WTC11 (cell line): ENCODE results near the gene CRYBA2. TPM values are rescaled to one million over a fixed set of nuclear protein-coding genes. Genes with fewer than 3 reads are reported as not detected.

Source experiments
- ATAC-seq: fragments of 200-7000 bp; cut with Tn5 transposase; 2 replicates; pipeline ENCODE4 v1.10.0; 2021; ENCODE audit warnings: mild to moderate bottlenecking, moderate library complexity
- CTCF ChIA-PET: fragments of 300-600 bp; sonication (Branson Sonifier 250); formaldehyde crosslinking; loops from one replicate; lab custom pipeline; 2021; ENCODE audit warnings: antibody characterized with exemption; lab: Charles Lee
- POLR2A ChIA-PET: fragments of 350-600 bp; sonication (Branson Sonifier 250); formaldehyde crosslinking; loops from one replicate; lab custom pipeline; 2021; ENCODE audit warnings: antibody characterized with exemption; lab: Charles Lee
- DNase-seq: peaks from one replicate; pipeline ENCODE4 v3.0.0; 2021; ENCODE audit warnings: low spot score
- H3K27ac Mint-ChIP-seq: 2 replicates; pipeline ENCODE4 v1.8.0; 2021; ENCODE audit warnings: mixed read lengths
- H3K27me3 Mint-ChIP-seq: 2 replicates; pipeline ENCODE4 v1.8.0; 2021; ENCODE audit warnings: low read depth, mild to moderate bottlenecking, moderate library complexity, mixed read lengths
- H3K36me3 Mint-ChIP-seq: 2 replicates; pipeline ENCODE4 v1.8.0; 2021; ENCODE audit warnings: mixed read lengths
- H3K4me1 Mint-ChIP-seq: 2 replicates; pipeline ENCODE4 v1.8.0; 2022; ENCODE audit warnings: mixed read lengths
- H3K4me3 Mint-ChIP-seq: 2 replicates; pipeline ENCODE4 v1.8.0; 2021; ENCODE audit warnings: mild to moderate bottlenecking, moderate library complexity, mixed read lengths
- H3K9me3 Mint-ChIP-seq: 2 replicates; pipeline ENCODE4 v1.8.0; 2021; ENCODE audit warnings: mixed read lengths
- ATF1 ChIP-seq: sonication (generic); formaldehyde crosslinking; IDR thresholded peaks from 2 replicates; pipeline ENCODE4 v1.8.1; 2023; ENCODE audit warnings: mild to moderate bottlenecking, moderate library complexity, missing genetic modification reagents
- ATF6 ChIP-seq: sonication (generic); formaldehyde crosslinking; IDR thresholded peaks from 2 replicates; pipeline ENCODE4 v1.8.1; 2023; ENCODE audit warnings: mild to moderate bottlenecking, missing genetic modification reagents
- CBFB ChIP-seq: sonication (generic); formaldehyde crosslinking; IDR thresholded peaks from 2 replicates; pipeline ENCODE4 v1.8.1; 2022; ENCODE audit warnings: mild to moderate bottlenecking, low read depth, missing genetic modification reagents
- CDX4 ChIP-seq: fragments of 250-450 bp; sonication (Bioruptor Pico); IDR thresholded peaks from 2 replicates; pipeline ENCODE4 v1.9.0; 2021; ENCODE audit warnings: moderate library complexity, mild to moderate bottlenecking, inconsistent platforms, borderline replicate concordance
- CREB1 ChIP-seq: sonication (generic); formaldehyde crosslinking; IDR thresholded peaks from 2 replicates; pipeline ENCODE4 v1.8.0; 2023; ENCODE audit warnings: mild to moderate bottlenecking, missing genetic modification reagents
- E2F5 ChIP-seq: sonication (generic); formaldehyde crosslinking; IDR thresholded peaks from 2 replicates; pipeline ENCODE4 v1.8.1; 2022; ENCODE audit warnings: mild to moderate bottlenecking, moderate library complexity, missing genetic modification reagents
- ETV6 ChIP-seq: sonication (generic); formaldehyde crosslinking; IDR thresholded peaks from 2 replicates; pipeline ENCODE4 v1.8.1; 2022; ENCODE audit warnings: mild to moderate bottlenecking, missing genetic modification reagents
- FOXJ3 ChIP-seq: sonication (generic); formaldehyde crosslinking; IDR thresholded peaks from 2 replicates; pipeline ENCODE4 v1.9.0; 2021; ENCODE audit warnings: missing genetic modification reagents, mild to moderate bottlenecking, borderline replicate concordance
- GTF2I ChIP-seq: fragments of 250-450 bp; sonication (Bioruptor Pico); conservative IDR thresholded peaks from 2 replicates; pipeline ENCODE4 v1.4.0; 2021; ENCODE audit warnings: mild to moderate bottlenecking
- IRF1 ChIP-seq: sonication (generic); formaldehyde crosslinking; IDR thresholded peaks from 2 replicates; pipeline ENCODE4 v1.8.0; 2023; ENCODE audit warnings: missing genetic modification reagents
- SOX15 ChIP-seq: fragments of 250-450 bp; sonication (Bioruptor Pico); IDR thresholded peaks from 2 replicates; pipeline ENCODE4 v1.9.0; 2021; ENCODE audit warnings: mild to moderate bottlenecking
- TP53 ChIP-seq: sonication (generic); formaldehyde crosslinking; IDR thresholded peaks from 2 replicates; pipeline ENCODE4 v1.8.1; 2023; ENCODE audit warnings: mild to moderate bottlenecking, missing genetic modification reagents
- USF1 ChIP-seq: sonication (generic); formaldehyde crosslinking; IDR thresholded peaks from 2 replicates; pipeline ENCODE4 v1.8.0; 2022; ENCODE audit warnings: mild to moderate bottlenecking, missing genetic modification reagents
- ZBTB43 ChIP-seq: sonication (generic); formaldehyde crosslinking; IDR thresholded peaks from 2 replicates; pipeline ENCODE4 v1.8.1; 2023; ENCODE audit warnings: mild to moderate bottlenecking, missing genetic modification reagents
- ZNF121 ChIP-seq: sonication (generic); formaldehyde crosslinking; IDR thresholded peaks from 2 replicates; pipeline ENCODE4 v1.8.0; 2023; ENCODE audit warnings: missing genetic modification reagents
- ZNF416 ChIP-seq: fragments of 250-450 bp; sonication (Bioruptor Pico); IDR thresholded peaks from 2 replicates; pipeline ENCODE4 v1.9.0; 2021; ENCODE audit warnings: mild to moderate bottlenecking, inconsistent platforms
- total RNA-seq: library from RNA; stranded (reverse); gene quantifications from 3 replicates; pipeline ENCODE4 v1.2.3, GENCODE V29; 2021
- TF ChIP-seq, protein P1 (sequence below): sonication (generic); formaldehyde crosslinking; conservative IDR thresholded peaks from 2 replicates; pipeline ENCODE4 v1.8.1; 2023; ENCODE audit warnings: mild to moderate bottlenecking, low read depth, missing genetic modification reagents, moderate library complexity
- TF ChIP-seq, protein P2 (sequence below): fragments of 250-450 bp; sonication (Bioruptor Pico); conservative IDR thresholded peaks from 2 replicates; pipeline ENCODE4 v1.9.0; 2021; ENCODE audit warnings: mild to moderate bottlenecking

The CRYBA2 gene
- total RNA-seq, 1 experiment from 2014 or later: not detected

- no peak for TF ChIP-seq E2F5 (CRISPR knock-in tag)
- no peak for TF ChIP-seq ETV6 (CRISPR knock-in tag)
- TF ChIP-seq CBFB (CRISPR knock-in tag): no peak
- TF ChIP-seq USF1 (CRISPR knock-in tag): no peak
- TF ChIP-seq FOXJ3 (CRISPR knock-in tag): no peak
- no peak for TF ChIP-seq ZBTB43
- TF ChIP-seq CREB1: no peak
- TF ChIP-seq ZNF416: no peak
- TF ChIP-seq IRF1: no peak
- TF ChIP-seq CDX4: no peak
Observed at GRCh38 chr2:218988164-218988563, 5.1 kb downstream of the CRYBA2 start (continued).

DNA sequence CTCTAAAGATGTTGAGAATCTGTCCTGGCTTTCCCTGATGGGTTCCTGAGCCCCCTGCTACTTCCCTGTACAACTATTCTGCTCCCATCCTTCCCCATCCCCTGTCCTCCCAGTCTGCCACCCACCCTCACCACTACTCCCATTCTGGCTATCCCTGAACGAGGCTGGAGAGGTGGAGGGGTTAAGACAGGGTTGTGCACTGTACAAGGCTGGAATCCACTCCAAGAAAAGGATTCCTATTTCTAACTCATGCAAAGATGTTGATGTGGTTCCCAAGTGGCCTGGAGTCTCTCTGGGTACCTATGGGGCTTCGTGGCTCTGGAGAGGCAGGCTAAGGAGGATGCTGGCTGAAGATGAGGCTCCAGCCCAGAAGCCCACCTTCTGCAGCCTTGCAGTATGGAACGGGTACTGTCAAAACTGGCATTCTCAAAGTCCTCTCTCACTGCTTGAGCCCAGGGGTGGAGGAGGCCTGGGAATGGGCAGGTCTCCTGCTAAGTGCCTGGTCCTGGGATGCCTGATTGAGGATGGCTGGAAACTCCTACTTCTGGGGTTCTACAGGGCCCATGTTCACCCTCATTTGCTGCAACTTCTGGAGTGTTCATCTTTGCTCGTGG lies 7.0 kb downstream of the CRYBA2 start:
- H3K36me3 Mint-ChIP-seq: no peaks in the 10 kb centered on the region
- H3K27me3 Mint-ChIP-seq: peaks cover 98% of the 10 kb centered on the region
- no peak overlapping the region for H3K27ac Mint-ChIP-seq
- CTCF ChIA-PET: no interaction called here
- H3K9me3 Mint-ChIP-seq: no peaks in the 10 kb centered on the region
- POLR2A ChIA-PET: no interaction called here
- H3K4me1 Mint-ChIP-seq: peaks cover 18% of the 10 kb centered on the region
- TF ChIP-seq, protein P1, sequence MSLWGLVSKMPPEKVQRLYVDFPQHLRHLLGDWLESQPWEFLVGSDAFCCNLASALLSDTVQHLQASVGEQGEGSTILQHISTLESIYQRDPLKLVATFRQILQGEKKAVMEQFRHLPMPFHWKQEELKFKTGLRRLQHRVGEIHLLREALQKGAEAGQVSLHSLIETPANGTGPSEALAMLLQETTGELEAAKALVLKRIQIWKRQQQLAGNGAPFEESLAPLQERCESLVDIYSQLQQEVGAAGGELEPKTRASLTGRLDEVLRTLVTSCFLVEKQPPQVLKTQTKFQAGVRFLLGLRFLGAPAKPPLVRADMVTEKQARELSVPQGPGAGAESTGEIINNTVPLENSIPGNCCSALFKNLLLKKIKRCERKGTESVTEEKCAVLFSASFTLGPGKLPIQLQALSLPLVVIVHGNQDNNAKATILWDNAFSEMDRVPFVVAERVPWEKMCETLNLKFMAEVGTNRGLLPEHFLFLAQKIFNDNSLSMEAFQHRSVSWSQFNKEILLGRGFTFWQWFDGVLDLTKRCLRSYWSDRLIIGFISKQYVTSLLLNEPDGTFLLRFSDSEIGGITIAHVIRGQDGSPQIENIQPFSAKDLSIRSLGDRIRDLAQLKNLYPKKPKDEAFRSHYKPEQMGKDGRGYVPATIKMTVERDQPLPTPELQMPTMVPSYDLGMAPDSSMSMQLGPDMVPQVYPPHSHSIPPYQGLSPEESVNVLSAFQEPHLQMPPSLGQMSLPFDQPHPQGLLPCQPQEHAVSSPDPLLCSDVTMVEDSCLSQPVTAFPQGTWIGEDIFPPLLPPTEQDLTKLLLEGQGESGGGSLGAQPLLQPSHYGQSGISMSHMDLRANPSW (CRISPR knock-in tag): no peak
- TF ChIP-seq ZNF121 (CRISPR knock-in tag) (no peak), CBFB (CRISPR knock-in tag) (no peak), ATF1 (CRISPR knock-in tag) (no peak), ATF6 (CRISPR knock-in tag) (no peak), TP53 (no peak), GTF2I (no peak), SOX15 (CRISPR knock-in tag) (no peak)
- TF ChIP-seq, protein P2, sequence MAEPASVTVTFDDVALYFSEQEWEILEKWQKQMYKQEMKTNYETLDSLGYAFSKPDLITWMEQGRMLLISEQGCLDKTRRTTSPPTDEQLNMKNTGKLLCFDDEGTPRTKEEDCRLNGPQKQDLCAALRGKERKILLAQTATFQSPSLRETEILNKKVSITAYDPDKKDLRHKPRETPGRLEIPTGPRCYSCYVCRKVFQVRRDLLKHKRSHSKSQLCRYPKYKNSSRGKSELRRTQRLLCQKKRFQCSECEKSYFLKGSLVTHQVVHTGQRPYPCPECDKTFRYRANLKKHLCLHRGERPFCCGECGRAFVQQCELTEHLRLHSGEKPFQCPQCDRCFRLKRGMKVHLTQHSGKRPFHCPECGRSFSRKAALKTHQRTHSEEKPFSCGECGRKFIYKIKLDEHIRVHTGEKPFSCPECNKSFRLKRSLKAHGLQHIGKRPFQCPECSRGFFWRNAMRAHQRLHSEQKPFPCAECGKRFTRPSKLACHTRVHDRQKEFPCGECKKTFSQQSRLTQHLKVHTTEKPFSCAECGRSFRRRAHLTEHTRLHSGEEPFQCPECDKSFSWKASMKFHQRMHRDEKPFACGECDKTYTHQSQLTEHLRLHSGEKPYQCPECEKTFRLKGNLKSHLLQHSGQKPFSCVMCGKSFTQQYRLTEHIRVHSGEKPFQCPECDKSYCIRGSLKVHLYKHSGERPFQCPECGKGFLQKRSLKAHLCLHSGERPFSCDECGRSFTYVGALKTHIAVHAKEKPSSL (CRISPR knock-in tag): no peak
- ATAC-seq (no peak), DNase-seq (no peak)
- H3K4me3 Mint-ChIP-seq: peak overlapping the region; percentile 60
